ENCODE data around the gene MYB.
"Not testable (repeated sequence)": the region's sequence is repeated elsewhere in the genome, so short reads cannot be mapped to it uniquely, and the experiment has no call there.

Gene MYB

GRCh38 chr6:135244805-135245204 is 63.7 kb downstream of the MYB start:
- no peaks in the 10 kb centered on the region for H3K36me3 ChIP-seq (ENCODE audit: control insufficient read depth in 2 of 2, insufficient read depth in 1 of 2, low read length in 2 of 2)
- ChIA-PET CTCF (interaction anchor here (0.5 kb wide), 1 partner anchor 29 kb away, joined by 3 read pairs; no protein-coding TSS in a partner anchor), POLR2A (no interaction called here)
- H3K9me3 ChIP-seq (ENCODE audit: control insufficient read depth, insufficient read depth, low read depth, low read length), result no peaks in the 10 kb centered on the region
- no peak overlapping the region for H3K4me3 ChIP-seq (ENCODE audit: low read depth, low read length)
- TF ChIP-seq ZNF335 (tag by site-specific recombination; conservative IDR thresholded peaks at IDR 0.05), result no peak
- TF ChIP-seq HIC1 (tag by site-specific recombination; IDR thresholded peaks at IDR 0.05), result no peak
- TF ChIP-seq ZNF473 (tag by site-specific recombination; IDR thresholded peaks at IDR 0.05), result no peak
- no peak for TF ChIP-seq ZNF544 (tag by site-specific recombination; IDR thresholded peaks at IDR 0.05)
- no peak for TF ChIP-seq ZBTB20 (tag by site-specific recombination; IDR thresholded peaks at IDR 0.05)
- no peak for TF ChIP-seq PRDM6 (tag by site-specific recombination; IDR thresholded peaks at IDR 0.05)
- TF ChIP-seq YY2 (tag by site-specific recombination; IDR thresholded peaks at IDR 0.05), result no peak
- no peak overlapping the region for H3K27ac ChIP-seq (ENCODE audit: extremely low read depth, low read depth, low read length)
- H3K4me1 ChIP-seq (ENCODE audit: control insufficient read depth, insufficient read depth, low read length), result no peaks in the 10 kb centered on the region

- POLR2A ChIA-PET; H3K27ac ChIP-seq (ENCODE audit: extremely low read depth, low read depth, low read length); H3K4me1 ChIP-seq (ENCODE audit: control insufficient read depth, insufficient read depth, low read length); H3K9me3 ChIP-seq (ENCODE audit: control insufficient read depth, insufficient read depth, low read depth, low read length); H3K4me3 ChIP-seq (ENCODE audit: low read depth, low read length); H3K36me3 ChIP-seq (ENCODE audit: control insufficient read depth in 2 of 2, insufficient read depth in 1 of 2, low read length in 2 of 2): not testable (repeated sequence)
- CTCF ChIA-PET, result interaction anchor here (0.6 kb wide), 1 partner anchor 102 kb away, joined by 4 read pairs; no protein-coding TSS in a partner anchor
These were observed 65.4 kb downstream of the MYB start for GRCh38 chr6:135246412-135247012.

GRCh38 chr6:135250234-135250633 is 69.1 kb downstream of the MYB start:
- H3K27ac ChIP-seq (ENCODE audit: extremely low read depth, low read depth, low read length), result no peak overlapping the region
- CTCF ChIA-PET, result interaction anchor here (0.6 to 1.0 kb wide), 4 partner anchors 9 to 88 kb away, joined by 3 to 5 read pairs (median 4); no protein-coding TSS in a partner anchor
- TF ChIP-seq ZNF777 (tag by site-specific recombination; IDR thresholded peaks at IDR 0.05; ENCODE audit: borderline replicate concordance), result no peak
- TF ChIP-seq ZNF324 (tag by site-specific recombination; IDR thresholded peaks at IDR 0.05), result no peak
- no peak for TF ChIP-seq REST (tag by site-specific recombination; IDR thresholded peaks at IDR 0.05)
- TF ChIP-seq ZFP3 (tag by site-specific recombination; IDR thresholded peaks at IDR 0.05; ENCODE audit: low read depth), result no peak
- no peak for TF ChIP-seq ZNF518A (tag by site-specific recombination; conservative IDR thresholded peaks at IDR 0.05; ENCODE audit: low read depth)
- no peak for TF ChIP-seq ZNF571 (tag by site-specific recombination; IDR thresholded peaks at IDR 0.05)
- TF ChIP-seq ZNF394 (tag by site-specific recombination; IDR thresholded peaks at IDR 0.05; ENCODE audit: borderline replicate concordance), result no peak
- TF ChIP-seq ZNF37A (tag by site-specific recombination; IDR thresholded peaks at IDR 0.05), result no peak
- TF ChIP-seq ZNF473 (tag by site-specific recombination; IDR thresholded peaks at IDR 0.05), result no peak
- no peak for TF ChIP-seq ZNF362 (tag by site-specific recombination; IDR thresholded peaks at IDR 0.05)
- no peak for TF ChIP-seq ZNF677 (tag by site-specific recombination; IDR thresholded peaks at IDR 0.05)

More at GRCh38 chr6:135250234-135250633, 69.1 kb downstream of the MYB start:
- no peak overlapping the region for H3K4me3 ChIP-seq (ENCODE audit: low read depth, low read length)
- H3K9me3 ChIP-seq (ENCODE audit: control insufficient read depth, insufficient read depth, low read depth, low read length), result no peaks in the 10 kb centered on the region
- no peaks in the 10 kb centered on the region for H3K36me3 ChIP-seq (ENCODE audit: control insufficient read depth in 2 of 2, insufficient read depth in 1 of 2, low read length in 2 of 2)
- POLR2A ChIA-PET, result no interaction called here
- no peaks in the 10 kb centered on the region for H3K4me1 ChIP-seq (ENCODE audit: control insufficient read depth, insufficient read depth, low read length)

All from HEK293 (cell line).